ENCODE results near the gene PPP1R9A.

PPP1R9A gene

DNA sequence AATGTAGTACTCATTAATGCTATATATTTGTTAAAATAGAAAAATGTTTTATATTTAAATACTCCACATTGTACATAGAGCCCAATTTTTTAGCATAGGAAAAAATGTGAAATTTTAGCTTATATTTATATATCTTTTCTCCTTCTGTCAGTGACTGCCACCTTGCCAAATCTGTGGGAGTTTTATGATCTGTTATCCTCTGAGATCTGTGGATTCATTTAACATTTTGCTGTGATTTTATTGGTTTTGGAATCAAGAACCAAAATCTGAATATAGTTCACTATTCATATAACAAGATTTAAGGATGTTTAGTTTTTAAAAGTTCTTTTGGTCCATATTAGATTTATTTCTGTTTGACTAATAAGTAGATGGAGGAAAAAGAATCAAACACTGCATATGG is 127.9 kb downstream of the PPP1R9A start:
- no peaks in the 10 kb centered on the region for H3K9me3 ChIP-seq (ENCODE audit: insufficient read depth, low read length)
- TF ChIP-seq CTCF (IDR thresholded peaks at IDR 0.05; ENCODE audit: insufficient read depth, low read length, poor library complexity, severe bottlenecking) = no peak
- no peak for TF ChIP-seq EZH2phosphoT487 (conservative IDR thresholded peaks at IDR 0.05; ENCODE audit: low read length)
- no peaks in the 10 kb centered on the region for H3K9me2 ChIP-seq (replicated peaks; ENCODE audit: insufficient read depth, low read length)
- H3K27ac ChIP-seq (ENCODE audit: low read depth, low read length) = no peak overlapping the region
- no peaks in the 10 kb centered on the region for H3K79me2 ChIP-seq (ENCODE audit: insufficient read depth, low read length)
- no peak overlapping the region for H2AFZ ChIP-seq (ENCODE audit: low read depth, low read length, severe bottlenecking)
- no peak overlapping the region for H3K4me3 ChIP-seq (ENCODE audit: insufficient read depth, low read length, poor library complexity, severe bottlenecking)
- no peak overlapping the region for H3K4me2 ChIP-seq (ENCODE audit: low read depth, low read length, poor library complexity, severe bottlenecking)
- no peak overlapping the region for H3K9ac ChIP-seq (ENCODE audit: low read length)
- H3F3A ChIP-seq (ENCODE audit: insufficient read depth) = no peaks in the 10 kb centered on the region
- no peaks in the 10 kb centered on the region for H3K27me3 ChIP-seq (ENCODE audit: low read length)
- H4K20me1 ChIP-seq (ENCODE audit: low read depth, low read length) = no peaks in the 10 kb centered on the region
- H3K36me3 ChIP-seq (ENCODE audit: low read length) = no peaks in the 10 kb centered on the region

GRCh38 chr7:95041031-95041430 is 133.6 kb downstream of the PPP1R9A start:
- Histone ChIP-seq H3K9me2 (replicated peaks; ENCODE audit: insufficient read depth, low read length) (no peaks in the 10 kb centered on the region), H3K79me2 (ENCODE audit: insufficient read depth, low read length) (no peaks in the 10 kb centered on the region), H3K4me3 (ENCODE audit: insufficient read depth, low read length, poor library complexity, severe bottlenecking) (no peak overlapping the region), H3K27ac (ENCODE audit: low read depth, low read length) (no peak overlapping the region), H3K9ac (ENCODE audit: low read length) (no peak overlapping the region), H3K4me2 (ENCODE audit: low read depth, low read length, poor library complexity, severe bottlenecking) (no peak overlapping the region), H3K9me3 (ENCODE audit: insufficient read depth, low read length) (no peaks in the 10 kb centered on the region), H3K27me3 (ENCODE audit: low read length) (no peaks in the 10 kb centered on the region), H2AFZ (ENCODE audit: low read depth, low read length, severe bottlenecking) (no peak overlapping the region), H4K20me1 (ENCODE audit: low read depth, low read length) (no peaks in the 10 kb centered on the region), H3F3A (ENCODE audit: insufficient read depth) (no peaks in the 10 kb centered on the region), H3K36me3 (ENCODE audit: low read length) (no peaks in the 10 kb centered on the region)
- TF ChIP-seq CTCF (IDR thresholded peaks at IDR 0.05; ENCODE audit: insufficient read depth, low read length, poor library complexity, severe bottlenecking) = no peak
- no peak for TF ChIP-seq EZH2phosphoT487 (conservative IDR thresholded peaks at IDR 0.05; ENCODE audit: low read length)

DNA sequence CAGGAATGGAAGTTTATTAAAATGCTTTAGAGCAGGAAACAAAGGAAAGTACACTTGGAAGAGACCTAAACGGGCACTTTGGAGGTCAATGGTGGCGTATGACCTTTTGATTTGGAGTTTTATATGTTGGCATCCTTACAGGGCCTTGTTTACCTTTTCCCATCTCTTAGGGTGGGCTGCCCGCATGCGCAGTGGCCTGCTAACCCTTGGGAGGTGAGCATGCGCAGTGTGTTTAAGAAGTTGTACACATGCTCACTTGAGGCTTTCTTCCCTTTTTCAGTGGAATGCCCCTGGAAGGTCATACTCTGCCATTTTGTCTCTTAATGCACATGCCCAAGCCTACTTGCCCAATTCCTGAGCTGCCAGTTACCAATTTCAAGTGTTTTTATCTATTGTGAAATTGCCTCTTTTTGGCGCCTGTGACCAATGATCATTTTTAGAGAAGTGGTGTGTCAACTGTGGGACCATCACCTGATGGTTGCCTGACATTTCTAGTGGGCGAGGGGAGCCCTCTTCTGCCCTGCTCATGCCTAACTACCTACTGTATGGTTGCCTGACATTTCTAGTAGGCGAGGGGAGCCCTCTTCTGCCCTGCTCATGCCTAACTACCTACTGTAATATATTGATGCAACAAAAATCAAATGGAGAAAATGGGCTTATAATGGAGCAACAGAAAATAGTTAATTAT is 138.0 kb downstream of the PPP1R9A start:
- 0 out of 2 replicates have a peak, but pooled peaks cover 4% of the 10 kb centered on the region for H3K27me3 ChIP-seq (ENCODE audit: low read length)

More for the DNA sequence above, 138.0 kb downstream of the PPP1R9A start:
- Histone ChIP-seq H3K27ac (ENCODE audit: low read depth, low read length) (no peak overlapping the region), H2AFZ (ENCODE audit: low read depth, low read length, severe bottlenecking) (no peak overlapping the region), H4K20me1 (ENCODE audit: low read depth, low read length) (no peaks in the 10 kb centered on the region), H3K79me2 (ENCODE audit: insufficient read depth, low read length) (no peaks in the 10 kb centered on the region), H3K4me2 (ENCODE audit: low read depth, low read length, poor library complexity, severe bottlenecking) (no peak overlapping the region), H3K9me3 (ENCODE audit: insufficient read depth, low read length) (no peaks in the 10 kb centered on the region), H3F3A (ENCODE audit: insufficient read depth) (no peaks in the 10 kb centered on the region), H3K9me2 (replicated peaks; ENCODE audit: insufficient read depth, low read length) (no peaks in the 10 kb centered on the region), H3K36me3 (ENCODE audit: low read length) (no peaks in the 10 kb centered on the region), H3K4me3 (ENCODE audit: insufficient read depth, low read length, poor library complexity, severe bottlenecking) (no peak overlapping the region), H3K9ac (ENCODE audit: low read length) (no peak overlapping the region)
- TF ChIP-seq CTCF (IDR thresholded peaks at IDR 0.05; ENCODE audit: insufficient read depth, low read length, poor library complexity, severe bottlenecking) = no peak
- TF ChIP-seq EZH2phosphoT487 (conservative IDR thresholded peaks at IDR 0.05; ENCODE audit: low read length) = no peak

Measured in SU-DHL-6 (cell line).